GM21737 (cell line): ENCODE data around the gene DCLK3.

Experiments used
- ATAC-seq: cut with Tn5 transposase; IDR thresholded peaks from one replicate; pipeline ENCODE4 v1.9.1; 2021; ENCODE audit warnings: mild to moderate bottlenecking, moderate library complexity; ENCODE audit not compliant: unreplicated experiment

DCLK3 gene

DNA sequence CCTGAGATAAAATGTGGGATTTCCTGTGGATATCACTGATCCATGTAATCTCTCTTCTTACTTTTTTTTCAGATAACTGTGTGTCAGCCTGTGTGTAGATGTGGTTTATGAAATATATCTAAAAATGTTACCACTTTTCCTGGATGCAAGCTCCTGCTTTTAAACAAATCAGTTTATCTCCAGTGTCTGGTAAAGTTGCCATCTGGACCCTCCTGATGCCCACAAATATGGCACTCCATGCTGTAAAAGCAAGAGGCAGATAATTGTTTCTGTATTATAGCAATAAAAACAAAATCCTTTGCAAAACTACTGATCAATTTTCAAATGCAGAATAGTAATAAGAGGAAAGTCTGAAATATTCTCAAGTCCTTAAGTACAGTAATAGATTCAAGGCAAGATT, 7.6 kb upstream of the DCLK3 start:
- ATAC-seq: no peak

DNA sequence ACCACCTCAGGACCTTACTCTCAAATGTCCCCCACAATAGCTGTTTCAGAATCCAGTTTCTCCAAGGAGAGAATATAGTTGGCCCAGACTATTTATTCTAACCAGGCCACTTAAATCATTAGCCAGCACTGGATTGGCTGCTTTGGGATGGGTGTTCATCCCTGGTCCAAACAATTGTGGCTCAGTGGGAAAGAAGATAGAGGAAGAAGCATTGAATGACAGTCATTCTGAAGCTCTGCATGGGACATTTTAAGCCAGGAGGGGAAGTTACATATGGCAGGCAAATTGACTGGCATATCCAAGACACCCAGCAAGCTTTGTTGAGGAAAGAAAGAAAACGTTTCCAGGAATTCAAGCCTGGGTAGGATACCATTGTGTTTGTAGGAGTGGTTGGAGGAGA, 5.6 kb upstream of the DCLK3 start:
- ATAC-seq: no peak

GRCh38 chr3:36765104-36765503, 751 bp upstream of the DCLK3 start:
- ATAC-seq: no peak

DNA sequence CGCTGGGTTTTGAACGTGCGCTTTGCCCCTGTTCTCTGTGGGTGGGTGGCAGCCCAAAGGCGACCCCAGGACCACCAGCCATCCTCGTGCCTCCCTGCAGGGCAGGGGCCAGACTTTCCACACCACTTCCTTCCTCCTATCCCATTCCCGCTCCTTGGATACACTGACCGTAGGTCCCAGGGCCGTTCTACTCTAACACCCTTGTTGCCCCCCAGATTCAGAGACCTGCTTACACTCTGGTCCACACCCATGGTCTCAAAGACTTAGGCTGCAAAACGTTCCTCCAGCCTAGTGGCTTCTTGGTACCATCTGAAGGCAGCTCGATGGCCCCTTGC, 318 bp upstream of the DCLK3 start:
- ATAC-seq: no peak

GRCh38 chr3:36762918-36763849, 1.2 kb downstream of the DCLK3 start:
- ATAC-seq: no peak

- no peak for ATAC-seq
These were observed 2.6 kb downstream of the DCLK3 start for GRCh38 chr3:36761779-36762178.

DNA sequence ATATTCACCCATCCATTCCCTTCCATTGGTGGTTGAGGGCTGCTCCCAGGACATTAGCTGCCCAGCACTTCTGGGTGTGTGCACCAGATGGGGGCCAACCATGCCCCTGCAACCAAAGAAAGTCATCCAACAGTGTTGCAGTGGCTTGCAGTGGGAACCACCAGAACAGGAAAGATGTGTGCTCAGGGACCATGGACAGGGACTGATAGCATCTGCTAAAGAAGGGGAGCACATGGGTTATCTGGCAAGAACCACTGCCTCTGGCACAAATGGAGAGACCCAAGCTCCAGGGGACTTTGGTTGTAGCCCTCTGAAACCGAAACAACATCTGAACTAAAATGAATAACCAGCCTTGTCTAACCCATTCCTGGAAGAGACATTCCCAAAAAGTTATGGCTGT, 8.1 kb downstream of the DCLK3 start:
- ATAC-seq: no peak

GRCh38 chr3:36751326-36751725, 13.0 kb downstream of the DCLK3 start:
- no peak for ATAC-seq

GRCh38 chr3:36750737-36751136, 13.6 kb downstream of the DCLK3 start:
- no peak for ATAC-seq

DNA sequence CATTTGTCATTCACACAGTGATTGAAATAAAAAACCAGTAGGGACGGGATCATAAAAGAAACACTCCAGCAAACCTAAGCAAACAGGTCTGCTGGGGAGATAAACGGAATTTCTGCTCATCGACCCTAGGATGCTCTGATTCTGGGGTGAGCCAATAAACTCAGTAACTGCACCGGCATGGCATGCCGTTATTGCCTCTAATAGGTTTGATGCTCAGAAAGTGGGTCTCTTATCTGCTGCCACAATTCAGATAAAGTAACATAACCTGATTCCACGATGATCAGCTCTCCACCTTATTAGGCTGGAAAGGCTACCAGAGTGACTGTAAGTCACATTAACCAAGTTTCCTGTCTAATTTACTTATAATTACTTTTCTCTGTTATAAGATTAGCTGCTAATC, 19.6 kb downstream of the DCLK3 start:
- no peak for ATAC-seq

DNA sequence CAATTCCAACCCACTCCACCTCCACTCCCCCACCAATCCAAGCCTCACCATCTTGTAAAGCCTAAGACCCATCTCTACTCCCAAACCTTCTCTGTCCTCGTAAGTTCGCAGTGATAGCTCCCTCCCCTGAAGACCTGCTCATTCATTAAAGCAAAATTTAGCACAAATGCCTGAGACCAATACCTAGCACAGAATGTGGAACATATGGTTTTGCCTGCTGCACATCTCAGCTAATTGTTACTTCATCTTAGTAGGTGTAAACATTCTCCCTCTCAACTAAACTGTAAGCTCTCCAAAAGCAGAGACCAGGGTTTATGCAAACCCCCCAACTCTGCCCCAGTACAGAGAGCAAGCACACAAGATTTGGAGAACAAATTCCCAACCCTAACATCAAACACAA, 20.5 kb downstream of the DCLK3 start:
- ATAC-seq: no peak

GRCh38 chr3:36741285-36741684, 23.1 kb downstream of the DCLK3 start:
- no peak for ATAC-seq

DNA sequence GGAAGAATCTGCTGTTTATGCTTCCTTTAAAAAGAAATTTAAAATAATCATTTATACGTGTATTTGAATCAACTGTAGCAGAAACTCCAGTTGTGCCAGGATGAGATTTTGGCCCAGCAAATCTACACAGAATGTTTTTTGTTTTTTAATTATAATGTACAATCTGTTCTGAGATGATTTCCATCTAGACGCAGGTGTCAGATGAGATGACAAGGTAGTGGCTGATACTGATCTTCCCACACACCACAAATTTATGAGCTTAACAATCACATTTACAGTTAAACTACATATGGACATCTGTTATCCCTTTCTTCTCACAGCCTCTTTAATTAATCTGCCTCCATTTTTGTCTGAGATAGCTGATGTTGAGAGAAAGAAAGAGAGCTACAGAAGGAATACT, 23.6 kb downstream of the DCLK3 start:
- ATAC-seq: no peak

GRCh38 chr3:36738702-36739101, 25.7 kb downstream of the DCLK3 start:
- no peak for ATAC-seq

DNA sequence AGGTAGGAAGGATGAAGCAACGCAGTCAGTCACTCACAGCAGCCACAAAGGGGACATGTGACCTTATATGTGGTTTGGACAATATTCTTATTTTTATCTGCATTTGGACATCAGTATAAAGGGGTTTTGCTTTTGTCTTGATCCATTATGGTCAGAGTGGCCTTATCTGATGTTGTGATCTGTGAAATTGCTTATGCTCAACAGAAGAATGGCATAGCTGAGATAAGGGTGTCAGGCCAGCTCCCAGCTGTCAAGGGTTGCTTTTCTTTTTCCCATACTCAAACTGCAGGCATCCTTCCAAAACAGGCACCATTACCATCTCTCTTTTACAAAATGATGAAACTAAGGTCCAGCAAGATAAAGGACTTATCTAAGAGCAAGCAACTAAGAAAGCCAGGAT, 28.1 kb downstream of the DCLK3 start:
- no peak for ATAC-seq

DNA sequence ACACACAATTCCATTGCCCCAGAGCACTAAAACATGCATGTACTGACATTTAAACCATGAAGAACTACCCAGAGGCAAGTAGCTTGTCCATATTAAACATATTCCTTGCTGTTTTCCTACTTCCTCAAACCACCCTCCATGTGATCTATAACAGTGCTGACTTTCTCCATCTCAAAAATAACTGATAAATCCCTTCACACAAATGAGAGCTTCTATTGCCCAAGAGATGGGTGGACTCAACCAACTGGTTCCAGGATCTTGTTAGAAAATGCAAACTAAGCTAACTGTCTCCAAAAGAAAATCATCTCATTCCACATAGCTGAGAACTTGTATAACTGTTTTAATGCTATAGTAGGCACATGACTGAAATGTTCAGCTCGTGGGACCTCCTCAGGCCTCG, 29.6 kb downstream of the DCLK3 start:
- ATAC-seq: no peak

GRCh38 chr3:36733723-36734122, 30.6 kb downstream of the DCLK3 start:
- ATAC-seq: no peak

DNA sequence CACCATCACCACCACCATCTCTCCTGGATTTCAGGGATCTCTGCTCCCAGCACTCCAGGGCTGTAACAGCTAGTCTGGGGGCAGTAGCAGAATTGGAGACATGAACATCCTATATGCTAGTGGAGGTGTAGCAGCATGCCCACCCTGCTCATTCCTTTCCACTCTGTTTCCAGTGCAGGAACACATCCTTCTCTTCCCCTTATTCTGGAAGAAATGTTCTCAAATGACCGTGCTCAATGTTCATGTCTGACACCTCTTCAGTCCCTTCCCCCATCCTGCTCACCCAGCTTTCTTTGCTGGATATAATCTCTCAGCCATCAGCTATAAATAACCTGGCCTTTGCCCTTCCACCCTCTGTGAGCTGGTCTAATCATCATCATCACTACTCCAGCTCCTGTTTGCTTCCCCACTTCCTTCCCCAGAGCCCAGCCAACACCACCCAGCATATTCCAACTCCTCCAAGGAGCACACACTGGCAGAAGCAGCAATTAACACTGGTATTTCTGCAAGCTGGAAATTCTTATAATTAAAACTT, 31.1 kb downstream of the DCLK3 start:
- no peak for ATAC-seq

- ATAC-seq: no peak
These were observed 33.4 kb downstream of the DCLK3 start for GRCh38 chr3:36730966-36731365.

- no peak for ATAC-seq
These were observed 34.9 kb downstream of the DCLK3 start for GRCh38 chr3:36729204-36730056.

DNA sequence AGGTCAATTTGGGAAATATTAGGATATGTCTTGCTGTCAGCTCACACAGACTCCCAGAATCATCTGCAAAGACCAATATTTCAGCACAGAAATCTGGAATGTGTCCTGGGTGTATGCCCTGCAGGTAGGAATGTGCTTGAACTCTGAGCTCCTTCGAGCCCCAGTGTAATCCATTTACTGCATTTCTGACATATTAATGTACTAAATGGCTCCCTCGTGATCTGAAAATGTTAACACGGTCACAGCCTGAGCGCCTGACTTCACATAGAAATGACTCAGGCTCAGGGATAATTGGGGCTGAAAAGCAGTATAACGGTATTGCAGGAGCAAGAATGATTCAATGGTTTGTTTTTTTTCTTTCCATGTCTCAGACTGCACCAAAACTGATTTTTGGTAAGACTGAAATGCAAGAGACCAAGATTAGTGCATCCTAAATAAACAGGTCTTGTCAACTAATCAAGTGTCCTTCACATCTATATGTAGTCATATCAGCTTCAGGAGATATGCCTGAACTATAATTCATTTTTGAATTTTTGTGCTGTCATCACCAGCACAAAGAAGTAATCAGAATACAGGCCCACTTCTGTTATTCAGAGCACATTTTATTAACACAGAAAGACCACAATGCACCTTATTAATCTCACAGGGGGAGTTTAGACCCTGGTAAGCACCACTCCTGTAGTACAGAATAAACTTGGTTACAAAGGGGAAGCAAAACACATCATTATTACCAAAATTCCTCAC, 49.8 kb downstream of the DCLK3 start:
- no peak for ATAC-seq
